SK-N-SH (cell line): Measurements from ENCODE around the gene RHBDF2. TPM values are rescaled to one million over a fixed set of nuclear protein-coding genes. Genes with fewer than 3 reads are reported as not detected.

ENCODE experiments used
- CTCF ChIA-PET: fragments of 300-600, 350-600 bp; formaldehyde crosslinking; extraction: SDS; loops from one replicate; lab custom pipeline; 2021; lab: Yijun Ruan, JAX
- POLR2A ChIA-PET: fragments of 350-600 bp; sonication (Branson Sonifier 250); formaldehyde crosslinking; extraction: SDS; loops from one replicate; lab custom pipeline; 2020; ENCODE audit warnings: antibody characterized with exemption, inconsistent platforms; lab: Yijun Ruan, JAX
- DNase-seq: peaks from one replicate; pipeline ENCODE4 v3.0.0; 2012
- H2AFZ ChIP-seq: fragments of 200-600 bp; sonication (generic); 2 replicates; pipeline ENCODE4 v1.8.1; 2016; ENCODE audit warnings: antibody characterized with exemption, mild to moderate bottlenecking, low read depth
- H3F3A ChIP-seq: fragments of 200-600 bp; sonication (generic); replicated peaks from 2 replicates; pipeline ENCODE3; 2016; ENCODE audit warnings: antibody characterized with exemption, mild to moderate bottlenecking; ENCODE audit not compliant: insufficient read depth
- H3K27ac ChIP-seq, 2 experiments: fragments of 200-500 bp in 1 of 2; fragments of 200-600 bp in 1 of 2; sonication (Bioruptor generic) in 1 of 2; sonication (generic), shearing (Covaris generic) in 1 of 2; 2 replicates each; pipeline versions ENCODE4 v1.5.1 to v1.6.1; 2014 to 2016; ENCODE audit warnings: low read depth in 2 of 2, inconsistent platforms in 1 of 2, low read length in 1 of 2, mild to moderate bottlenecking in 1 of 2, mixed read lengths in 1 of 2
- H3K27me3 ChIP-seq: fragments of 200-600 bp; sonication (generic), shearing (Covaris generic); 2 replicates; pipeline ENCODE4 v1.6.1; 2016; ENCODE audit warnings: mixed run types; ENCODE audit not compliant: insufficient read depth
- H3K36me3 ChIP-seq, 2 experiments: fragments of 200-500 bp in 1 of 2; fragments of 200-600 bp in 1 of 2; sonication (Bioruptor generic) in 1 of 2; sonication (generic) in 1 of 2; replicated peaks in 1 of 2; 2 replicates each; pipeline versions ENCODE3 to v1.5.1; 2014 to 2016; ENCODE audit warnings: low read length in 1 of 2, mild to moderate bottlenecking in 1 of 2; ENCODE audit not compliant: insufficient read depth in 2 of 2, control insufficient read depth in 1 of 2
- H3K4me1 ChIP-seq, 2 experiments: fragments of 200-500 bp in 1 of 2; fragments of 200-600 bp in 1 of 2; sonication (Bioruptor generic) in 1 of 2; sonication (generic), shearing (Covaris generic) in 1 of 2; 2 replicates each; pipeline versions ENCODE4 v1.5.1 to v1.6.1; 2014 to 2016; ENCODE audit warnings: low read depth in 1 of 2, low read length in 1 of 2, mixed run types in 1 of 2; ENCODE audit not compliant: insufficient read depth in 2 of 2, control insufficient read depth in 1 of 2
- H3K4me2 ChIP-seq: fragments of 200-600 bp; sonication (generic), shearing (Covaris generic); 2 replicates; pipeline ENCODE4 v1.6.1; 2017; ENCODE audit warnings: mixed run types
- H3K4me3 ChIP-seq, 2 experiments: fragments of 200-500 bp in 1 of 2; fragments of 200-600 bp in 1 of 2; sonication (Bioruptor generic) in 1 of 2; sonication (generic), shearing (Covaris generic) in 1 of 2; 2 replicates each; pipeline versions ENCODE4 v1.5.1 to v1.8.1; 2014 to 2016; ENCODE audit warnings: low read depth in 2 of 2, inconsistent platforms in 1 of 2, low read length in 1 of 2, mild to moderate bottlenecking in 1 of 2, mixed read lengths in 1 of 2, moderate library complexity in 1 of 2
- H3K79me2 ChIP-seq: fragments of 200-600 bp; sonication (generic); 2 replicates; pipeline ENCODE4 v1.8.1; 2017; ENCODE audit warnings: mild to moderate bottlenecking; ENCODE audit not compliant: insufficient read depth
- H3K9ac ChIP-seq: fragments of 200-600 bp; sonication (generic); 2 replicates; pipeline ENCODE4 v1.6.1; 2017; ENCODE audit warnings: mixed run types
- H3K9me2 ChIP-seq: fragments of 200-600 bp; sonication (generic); 2 replicates; pipeline ENCODE4 v1.6.1; 2017; ENCODE audit warnings: mixed run types
- H3K9me3 ChIP-seq: fragments of 200-600 bp; sonication (generic); 2 replicates; pipeline ENCODE4 v1.6.1; 2017; ENCODE audit warnings: mixed run types, mild to moderate bottlenecking, moderate library complexity
- H4K20me1 ChIP-seq: fragments of 200-600 bp; sonication (generic); 2 replicates; pipeline ENCODE4 v1.6.1; 2017; ENCODE audit warnings: mild to moderate bottlenecking, mixed run types; ENCODE audit not compliant: insufficient read depth
- CHD2 ChIP-seq: fragments of 150-350 bp; IDR thresholded peaks from 2 replicates; pipeline ENCODE4 v1.6.1; 2018; ENCODE audit warnings: low read length; ENCODE audit not compliant: partially characterized antibody
- ELF1 ChIP-seq: IDR thresholded peaks from 2 replicates; pipeline ENCODE4 v1.4.0; 2012
- EP300 ChIP-seq, 2 experiments: IDR thresholded peaks; 2 replicates each; pipeline versions ENCODE4 v1.4.0 to v1.6.1; 2012; ENCODE audit warnings: borderline replicate concordance in 1 of 2, low read depth in 1 of 2, low read length in 1 of 2
- FOXJ3 ChIP-seq: sonication (generic); formaldehyde crosslinking; IDR thresholded peaks from 2 replicates; pipeline ENCODE4 v1.5.1; 2020; ENCODE audit warnings: mild to moderate bottlenecking, missing genetic modification reagents
- FOXM1 ChIP-seq: IDR thresholded peaks from 2 replicates; pipeline ENCODE4 v1.4.0; 2012; ENCODE audit warnings: low read depth, mild to moderate bottlenecking
- JUND ChIP-seq: IDR thresholded peaks from 2 replicates; pipeline ENCODE4 v1.4.0; 2012
- MEF2A ChIP-seq: IDR thresholded peaks from 2 replicates; pipeline ENCODE4 v1.4.0; 2012; ENCODE audit warnings: low read depth, borderline replicate concordance
- NFIC ChIP-seq: IDR thresholded peaks from 2 replicates; pipeline ENCODE4 v1.4.0; 2012; ENCODE audit warnings: borderline replicate concordance
- NRF1 ChIP-seq: IDR thresholded peaks from 2 replicates; pipeline ENCODE4 v1.6.1; 2012; ENCODE audit warnings: low read depth, mild to moderate bottlenecking, low read length
- PBX3 ChIP-seq: IDR thresholded peaks from 2 replicates; pipeline ENCODE4; 2012
- POLR2AphosphoS5 ChIP-seq: IDR thresholded peaks from 2 replicates; pipeline ENCODE4 v1.6.1; 2012; ENCODE audit warnings: low read depth, low read length
- RFX5 ChIP-seq: IDR thresholded peaks from 2 replicates; pipeline ENCODE4 v1.6.1; 2012; ENCODE audit warnings: mild to moderate bottlenecking, improper control_type of control experiment, low read length
- RXRA ChIP-seq: IDR thresholded peaks from 2 replicates; pipeline ENCODE4 v1.4.0; 2012; ENCODE audit warnings: low read depth, mild to moderate bottlenecking, borderline replicate concordance
- SMC3 ChIP-seq: IDR thresholded peaks from 2 replicates; pipeline ENCODE4 v1.6.1; 2012; ENCODE audit warnings: low read depth, low read length, improper control_type of control experiment
- TAF1 ChIP-seq: IDR thresholded peaks from 2 replicates; pipeline ENCODE4 v1.6.1; 2012; ENCODE audit warnings: low read depth, mild to moderate bottlenecking, low read length, moderate library complexity, borderline replicate concordance
- TCF12 ChIP-seq: IDR thresholded peaks from 2 replicates; pipeline ENCODE4 v1.4.0; 2012
- YY1 ChIP-seq: IDR thresholded peaks from 2 replicates; pipeline ENCODE4 v1.4.0; 2012; ENCODE audit warnings: low read depth, mild to moderate bottlenecking
- ZBTB33 ChIP-seq: IDR thresholded peaks from 2 replicates; pipeline ENCODE4 v1.4.0; 2012; ENCODE audit warnings: low read depth, borderline replicate concordance
- WGBS: methylation state at CpG from one replicate; pipeline ENCODE4 v1.1.6; 2017; ENCODE audit warnings: low lambda C conversion rate; 5-methylcytosine and 5-hydroxymethylcytosine counted together
- polyA plus RNA-seq, 3 experiments: library from polyadenylated mRNA; depleted of rRNA; stranded (reverse); fragments of >200 nt; gene quantifications; 2 replicates each; pipeline ENCODE4 v1.2.3, GENCODE V29; 2012

RHBDF2 gene
- polyA plus RNA-seq, 1 of the 3 experiments (the other 2 are of a cell fraction) = 16.1 TPM

- WGBS = 83% methylated on average over 11 of the region's 11 CpGs
- H2AFZ ChIP-seq = peak overlapping the region; percentile 94
- peaks cover 17% of the 10 kb centered on the region; the same call in 1 of the 2 replicates for H3K79me2 ChIP-seq
- CTCF ChIA-PET = interaction anchor here (1.3 to 56.8 kb wide), 10 partner anchors 12 to 202 kb away, joined by 3 to 1687 read pairs (median 28); partner anchors contain the start of genes AANAT, RHBDF2, SPHK1 and UBE2O
- peaks cover 4% of the 10 kb centered on the region for H3K27me3 ChIP-seq
- H3F3A ChIP-seq = peaks cover 16% of the 10 kb centered on the region
- no peaks in the 10 kb centered on the region for H3K9me2 ChIP-seq
- POLR2A ChIA-PET = interaction anchor here (0.9 kb wide), 1 partner anchor 45 kb away, joined by 3 read pairs; no protein-coding TSS in a partner anchor
- H4K20me1 ChIP-seq = no peaks in the 10 kb centered on the region
- DNase-seq = no peak
- H3K27ac ChIP-seq = peak overlapping the region in 1 of 2 experiments; percentile 30; a peak in 1 of 4 replicates
- H3K36me3 ChIP-seq = no peaks in the 10 kb centered on the region
- peaks cover 21 to 50% of the 10 kb centered on the region in 2 experiments; a peak in 3 of 4 replicates for H3K4me1 ChIP-seq
- no peaks in the 10 kb centered on the region for H3K9me3 ChIP-seq
- peak overlapping the region; percentile 92 for H3K4me2 ChIP-seq
- H3K4me3 ChIP-seq = peak overlapping the region; percentile 65 to 78
- TF ChIP-seq FOXM1 = no peak
- no peak for TF ChIP-seq JUND
- no peak for TF ChIP-seq EP300 (IDR thresholded peaks at IDR 0.05; ENCODE audit: borderline replicate concordance in 1 of 2, low read depth in 1 of 2, low read length in 1 of 2)
- TF ChIP-seq ELF1 = no peak
- no peak for TF ChIP-seq YY1
- TF ChIP-seq PBX3 = no peak
- no peak for TF ChIP-seq SMC3
- TF ChIP-seq NRF1 = no peak
- no peak for TF ChIP-seq POLR2AphosphoS5
- TF ChIP-seq MEF2A = no peak
- no peak for TF ChIP-seq RFX5
- no peak for TF ChIP-seq FOXJ3
- no peak for TF ChIP-seq RXRA
- no peak for TF ChIP-seq TCF12
- no peak for TF ChIP-seq TAF1
- no peak for TF ChIP-seq ZBTB33
- no peak for TF ChIP-seq CHD2
- peak overlapping the region; percentile 68; the same call in 1 of the 2 replicates for H3K9ac ChIP-seq
These were observed 644 bp upstream of the RHBDF2 start for GRCh38 chr17:76501827-76502307.

- H3K27ac ChIP-seq = peak overlapping the region in 1 of 2 experiments; percentile 3; a peak in 1 of 4 replicates
- peak overlapping the region; percentile 92 for H3K4me2 ChIP-seq
- ChIA-PET CTCF (interaction anchor here (1.0 to 56.8 kb wide), 8 partner anchors 11 to 201 kb away, joined by 3 to 1687 read pairs (median 50); partner anchors contain the start of genes AANAT, RHBDF2 and UBE2O), POLR2A (interaction anchor here (1.2 kb wide), 2 partner anchors 43 to 47 kb away, joined by 3 to 4 read pairs; partner anchors contain the start of gene UBE2O)
- H3K9me2 ChIP-seq = no peaks in the 10 kb centered on the region
- no peaks in the 10 kb centered on the region for H3K27me3 ChIP-seq
- H3K9ac ChIP-seq = peak overlapping the region; percentile 68
- peak overlapping the region; percentile 94 for H2AFZ ChIP-seq
- H3K4me3 ChIP-seq = peak overlapping the region; percentile 65 to 78
- H3F3A ChIP-seq = peaks cover 21% of the 10 kb centered on the region
- no peak for TF ChIP-seq TCF12
- TF ChIP-seq CHD2 = peak; percentile 4
- TF ChIP-seq NFIC = no peak
- TF ChIP-seq NRF1 = no peak
- H3K36me3 ChIP-seq = no peaks in the 10 kb centered on the region
- DNase-seq = no peak
- H3K4me1 ChIP-seq = peaks cover 21 to 56% of the 10 kb centered on the region in 2 experiments; a peak in 3 of 4 replicates
- no peaks in the 10 kb centered on the region for H4K20me1 ChIP-seq
- WGBS = 51% methylated on average over 8 of the region's 10 CpGs
- no peaks in the 10 kb centered on the region for H3K9me3 ChIP-seq
- H3K79me2 ChIP-seq = peaks cover 24% of the 10 kb centered on the region; the same call in 1 of the 2 replicates
These were observed 541 bp downstream of the RHBDF2 start for GRCh38 chr17:76500747-76501017.
